Measurements from ENCODE around the gene CEACAM18.

DNA sequence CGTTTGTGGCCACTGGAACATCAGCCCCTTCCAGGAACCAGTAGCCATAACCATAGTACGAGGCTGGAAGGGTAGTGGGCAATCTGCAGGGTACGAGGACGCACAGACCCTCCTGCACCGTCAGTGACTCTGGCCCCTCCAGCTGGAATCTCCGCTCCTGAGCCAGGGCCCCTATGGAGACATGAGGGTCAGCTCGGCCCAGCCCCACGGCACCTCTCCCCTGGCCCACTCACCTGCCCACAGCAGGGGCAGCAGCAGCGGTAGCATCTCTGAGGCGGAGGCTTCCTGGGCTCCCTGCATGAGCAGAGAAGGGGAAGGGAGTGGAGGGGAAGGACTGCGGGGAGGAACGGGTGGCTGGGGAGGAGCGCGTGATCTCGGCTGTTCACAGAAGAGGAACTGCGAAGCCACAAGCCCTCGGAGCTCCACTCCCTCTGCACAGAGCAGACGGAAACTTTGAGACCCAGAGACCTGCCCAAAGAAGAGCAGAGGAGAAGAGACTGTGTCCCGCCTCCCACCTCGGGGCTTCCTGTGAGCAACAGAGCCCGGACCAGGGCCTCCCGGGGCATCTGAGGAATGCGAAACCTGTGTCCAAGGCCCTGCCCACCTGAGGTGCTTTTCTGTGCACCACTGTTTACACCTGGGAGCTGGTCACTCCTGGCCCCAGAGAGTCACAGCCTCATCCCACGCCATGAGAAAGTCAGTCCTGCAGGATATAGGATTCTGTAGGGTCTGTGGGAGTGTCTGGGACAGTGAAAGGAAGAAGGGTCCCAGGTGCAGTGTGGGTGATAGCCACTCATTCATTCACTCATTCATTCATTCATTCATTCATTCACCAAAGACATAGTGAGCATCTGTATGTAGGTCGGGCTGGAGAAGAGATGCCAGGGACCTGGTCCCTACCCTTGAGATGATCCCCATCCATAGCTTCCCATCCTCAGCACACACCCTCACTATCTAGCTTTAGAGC is 53.3 kb downstream of the CEACAM18 start, which contains the start of gene SIGLEC6:
- TF ChIP-seq FOXP2 (optimal IDR thresholded peaks at IDR 0.05; ENCODE audit: borderline replicate concordance, extremely low read depth, extremely low read length, insufficient read depth) (no peak), POLR2AphosphoS5 (IDR thresholded peaks at IDR 0.05; ENCODE audit: low read depth, low read length) (no peak)
